Measurements from ENCODE around the gene EPN2. TPM values are rescaled to one million over a fixed set of nuclear protein-coding genes. Genes with fewer than 3 reads are reported as not detected.

EPN2 gene
- polyA plus RNA-seq, 1 donor from 2014 or later, result 37.8 TPM

GRCh38 chr17:19381361-19381740 is 144.2 kb downstream of the EPN2 start:
- Histone ChIP-seq H3K9ac (ENCODE audit: low read length) (no peak overlapping the region), H3K36me3 (ENCODE audit: insufficient read depth, low read length) (peaks cover 5% of the 10 kb centered on the region), H2AFZ (ENCODE audit: low read depth, low read length) (no peak overlapping the region), H3K79me2 (replicated peaks; ENCODE audit: insufficient read depth, low read length) (peaks cover 13% of the 10 kb centered on the region), H3F3A (ENCODE audit: insufficient read depth, low read length, poor library complexity, severe bottlenecking) (no peaks in the 10 kb centered on the region), H3K9me3 (ENCODE audit: low read length) (no peaks in the 10 kb centered on the region), H3K27me3 (ENCODE audit: insufficient read depth, low read depth, low read length) (no peaks in the 10 kb centered on the region), H3K9me2 (ENCODE audit: insufficient read depth, low read length) (no peaks in the 10 kb centered on the region), H3K27ac (ENCODE audit: low read length) (no peak overlapping the region), H3K4me2 (ENCODE audit: low read length) (no peak overlapping the region), H4K20me1 (ENCODE audit: insufficient read depth) (no peaks in the 10 kb centered on the region), H3K4me3 (ENCODE audit: low read length) (no peak overlapping the region)
- TF ChIP-seq EP300 (conservative IDR thresholded peaks at IDR 0.05; ENCODE audit: poor library complexity, severe bottlenecking) (no peak), EZH2 (IDR thresholded peaks at IDR 0.05; ENCODE audit: borderline replicate concordance, insufficient read depth, low read length, poor library complexity, severe bottlenecking) (no peak), SMC3 (conservative IDR thresholded peaks at IDR 0.05; ENCODE audit: poor library complexity) (no peak), MXI1 (conservative IDR thresholded peaks at IDR 0.05; ENCODE audit: poor library complexity, severe bottlenecking) (no peak), REST (IDR thresholded peaks at IDR 0.05; ENCODE audit: borderline replicate concordance) (no peak), TAF1 (IDR thresholded peaks at IDR 0.05; ENCODE audit: low read depth) (no peak), POLR2AphosphoS5 (IDR thresholded peaks at IDR 0.05) (no peak)
- TF ChIP-seq, protein P1, sequence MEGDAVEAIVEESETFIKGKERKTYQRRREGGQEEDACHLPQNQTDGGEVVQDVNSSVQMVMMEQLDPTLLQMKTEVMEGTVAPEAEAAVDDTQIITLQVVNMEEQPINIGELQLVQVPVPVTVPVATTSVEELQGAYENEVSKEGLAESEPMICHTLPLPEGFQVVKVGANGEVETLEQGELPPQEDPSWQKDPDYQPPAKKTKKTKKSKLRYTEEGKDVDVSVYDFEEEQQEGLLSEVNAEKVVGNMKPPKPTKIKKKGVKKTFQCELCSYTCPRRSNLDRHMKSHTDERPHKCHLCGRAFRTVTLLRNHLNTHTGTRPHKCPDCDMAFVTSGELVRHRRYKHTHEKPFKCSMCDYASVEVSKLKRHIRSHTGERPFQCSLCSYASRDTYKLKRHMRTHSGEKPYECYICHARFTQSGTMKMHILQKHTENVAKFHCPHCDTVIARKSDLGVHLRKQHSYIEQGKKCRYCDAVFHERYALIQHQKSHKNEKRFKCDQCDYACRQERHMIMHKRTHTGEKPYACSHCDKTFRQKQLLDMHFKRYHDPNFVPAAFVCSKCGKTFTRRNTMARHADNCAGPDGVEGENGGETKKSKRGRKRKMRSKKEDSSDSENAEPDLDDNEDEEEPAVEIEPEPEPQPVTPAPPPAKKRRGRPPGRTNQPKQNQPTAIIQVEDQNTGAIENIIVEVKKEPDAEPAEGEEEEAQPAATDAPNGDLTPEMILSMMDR (IDR thresholded peaks at IDR 0.05; ENCODE audit: poor library complexity, severe bottlenecking), result no peak

DNA sequence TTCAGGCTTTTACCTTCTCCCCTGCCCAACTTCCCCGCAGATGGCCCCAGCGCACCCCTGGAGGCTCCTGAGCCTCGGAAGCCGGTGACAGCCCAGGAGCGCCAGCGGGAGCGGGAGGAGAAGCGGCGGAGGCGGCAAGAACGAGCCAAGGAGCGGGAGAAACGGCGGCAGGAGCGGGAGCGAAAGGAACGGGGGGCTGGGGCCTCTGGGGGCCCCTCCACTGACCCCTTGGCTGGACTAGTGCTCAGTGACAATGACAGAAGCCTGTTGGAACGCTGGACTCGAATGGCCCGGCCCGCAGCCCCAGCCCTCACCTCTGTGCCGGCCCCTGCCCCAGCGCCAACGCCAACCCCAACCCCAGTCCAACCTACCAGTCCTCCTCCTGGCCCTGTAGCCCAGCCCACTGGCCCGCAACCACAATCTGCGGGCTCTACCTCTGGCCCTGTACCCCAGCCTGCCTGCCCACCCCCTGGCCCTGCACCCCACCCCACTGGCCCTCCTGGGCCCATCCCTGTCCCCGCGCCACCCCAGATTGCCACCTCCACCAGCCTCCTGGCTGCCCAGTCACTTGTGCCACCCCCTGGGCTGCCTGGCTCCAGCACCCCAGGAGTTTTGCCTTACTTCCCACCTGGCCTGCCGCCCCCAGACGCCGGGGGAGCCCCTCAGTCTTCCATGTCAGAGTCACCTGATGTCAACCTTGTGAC is 144.7 kb downstream of the EPN2 start:
- H3K4me2 ChIP-seq (ENCODE audit: low read length), result no peak overlapping the region
- no peak overlapping the region for H2AFZ ChIP-seq (ENCODE audit: low read depth, low read length)
- no peaks in the 10 kb centered on the region for H3F3A ChIP-seq (ENCODE audit: insufficient read depth, low read length, poor library complexity, severe bottlenecking)
- H3K36me3 ChIP-seq (ENCODE audit: insufficient read depth, low read length), result peaks cover 5% of the 10 kb centered on the region
- peaks cover 12% of the 10 kb centered on the region for H3K79me2 ChIP-seq (replicated peaks; ENCODE audit: insufficient read depth, low read length)
- no peaks in the 10 kb centered on the region for H3K9me3 ChIP-seq (ENCODE audit: low read length)
- H3K9ac ChIP-seq (ENCODE audit: low read length), result no peak overlapping the region
- TF ChIP-seq REST (IDR thresholded peaks at IDR 0.05; ENCODE audit: borderline replicate concordance) (no peak), EZH2 (IDR thresholded peaks at IDR 0.05; ENCODE audit: borderline replicate concordance, insufficient read depth, low read length, poor library complexity, severe bottlenecking) (no peak), POLR2AphosphoS5 (IDR thresholded peaks at IDR 0.05) (no peak), EP300 (conservative IDR thresholded peaks at IDR 0.05; ENCODE audit: poor library complexity, severe bottlenecking) (no peak), SMC3 (conservative IDR thresholded peaks at IDR 0.05; ENCODE audit: poor library complexity) (no peak)
- no peak overlapping the region for H3K4me3 ChIP-seq (ENCODE audit: low read length)
- H3K27ac ChIP-seq (ENCODE audit: low read length), result no peak overlapping the region
- H3K27me3 ChIP-seq (ENCODE audit: insufficient read depth, low read depth, low read length), result no peaks in the 10 kb centered on the region
- no peaks in the 10 kb centered on the region for H4K20me1 ChIP-seq (ENCODE audit: insufficient read depth)
- H3K9me2 ChIP-seq (ENCODE audit: insufficient read depth, low read length), result no peaks in the 10 kb centered on the region
